ENCODE results near the gene SNX19.
A peak's percentile ranks its signal among the peaks of the same experiment; 100 is the strongest.

The SNX19 gene

GRCh38 chr11:130839981-130840666, 76.2 kb downstream of the SNX19 start:
- H3K4me3 ChIP-seq (ENCODE audit: low read length) = no peak overlapping the region
- DNase-seq (ENCODE audit: low read depth) = no peak
- TF ChIP-seq, protein P1, sequence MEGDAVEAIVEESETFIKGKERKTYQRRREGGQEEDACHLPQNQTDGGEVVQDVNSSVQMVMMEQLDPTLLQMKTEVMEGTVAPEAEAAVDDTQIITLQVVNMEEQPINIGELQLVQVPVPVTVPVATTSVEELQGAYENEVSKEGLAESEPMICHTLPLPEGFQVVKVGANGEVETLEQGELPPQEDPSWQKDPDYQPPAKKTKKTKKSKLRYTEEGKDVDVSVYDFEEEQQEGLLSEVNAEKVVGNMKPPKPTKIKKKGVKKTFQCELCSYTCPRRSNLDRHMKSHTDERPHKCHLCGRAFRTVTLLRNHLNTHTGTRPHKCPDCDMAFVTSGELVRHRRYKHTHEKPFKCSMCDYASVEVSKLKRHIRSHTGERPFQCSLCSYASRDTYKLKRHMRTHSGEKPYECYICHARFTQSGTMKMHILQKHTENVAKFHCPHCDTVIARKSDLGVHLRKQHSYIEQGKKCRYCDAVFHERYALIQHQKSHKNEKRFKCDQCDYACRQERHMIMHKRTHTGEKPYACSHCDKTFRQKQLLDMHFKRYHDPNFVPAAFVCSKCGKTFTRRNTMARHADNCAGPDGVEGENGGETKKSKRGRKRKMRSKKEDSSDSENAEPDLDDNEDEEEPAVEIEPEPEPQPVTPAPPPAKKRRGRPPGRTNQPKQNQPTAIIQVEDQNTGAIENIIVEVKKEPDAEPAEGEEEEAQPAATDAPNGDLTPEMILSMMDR (IDR thresholded peaks at IDR 0.05; ENCODE audit: insufficient read depth, low read depth, low read length, missing control alignments) = no peak

DNA sequence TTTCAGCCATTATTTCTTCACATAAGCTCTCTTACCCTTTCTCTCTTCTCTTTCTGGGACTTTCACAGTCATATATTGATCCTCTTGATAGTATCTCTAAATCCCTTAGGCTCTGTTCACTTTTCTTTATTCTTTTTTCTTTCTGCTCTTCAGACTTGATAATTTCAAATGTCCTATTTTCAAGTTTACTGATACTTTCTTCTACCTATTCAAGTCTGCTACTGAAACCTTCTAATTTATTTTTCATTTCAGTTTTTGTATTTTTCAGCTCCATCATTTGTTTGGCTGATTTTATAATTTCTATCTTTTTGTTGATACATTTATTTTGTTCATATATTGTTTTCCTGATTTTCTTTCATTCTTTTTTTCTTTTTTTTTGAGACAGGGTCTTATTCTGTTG, 79.1 kb downstream of the SNX19 start:
- no peak for DNase-seq (ENCODE audit: low read depth)
- H3K4me3 ChIP-seq (ENCODE audit: low read length) = no peak overlapping the region
- TF ChIP-seq, protein P1 (IDR thresholded peaks at IDR 0.05; ENCODE audit: insufficient read depth, low read depth, low read length, missing control alignments) = no peak

DNA sequence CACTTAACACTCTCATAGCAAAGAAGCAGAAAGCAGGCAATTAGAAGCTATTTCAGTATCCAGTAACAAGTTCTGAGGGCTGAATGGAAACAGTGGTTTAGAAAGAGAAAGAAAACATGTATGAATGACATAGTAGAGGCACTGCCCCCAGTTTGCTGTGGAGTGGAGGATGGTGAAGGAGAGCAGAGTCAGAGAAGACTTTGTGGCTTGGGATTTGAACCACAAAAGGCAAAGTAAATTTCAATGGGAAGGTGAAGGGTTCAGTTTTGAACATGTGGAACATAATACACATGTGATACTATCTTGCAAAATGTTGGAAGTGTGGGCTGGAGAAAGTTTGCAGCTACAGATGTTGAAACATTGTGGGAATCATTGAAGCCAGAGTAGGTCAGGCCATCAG, 81.4 kb downstream of the SNX19 start:
- TF ChIP-seq, protein P1 (IDR thresholded peaks at IDR 0.05; ENCODE audit: insufficient read depth, low read depth, low read length, missing control alignments) = no peak
- no peak for DNase-seq (ENCODE audit: low read depth)
- no peak overlapping the region for H3K4me3 ChIP-seq (ENCODE audit: low read length)

DNA sequence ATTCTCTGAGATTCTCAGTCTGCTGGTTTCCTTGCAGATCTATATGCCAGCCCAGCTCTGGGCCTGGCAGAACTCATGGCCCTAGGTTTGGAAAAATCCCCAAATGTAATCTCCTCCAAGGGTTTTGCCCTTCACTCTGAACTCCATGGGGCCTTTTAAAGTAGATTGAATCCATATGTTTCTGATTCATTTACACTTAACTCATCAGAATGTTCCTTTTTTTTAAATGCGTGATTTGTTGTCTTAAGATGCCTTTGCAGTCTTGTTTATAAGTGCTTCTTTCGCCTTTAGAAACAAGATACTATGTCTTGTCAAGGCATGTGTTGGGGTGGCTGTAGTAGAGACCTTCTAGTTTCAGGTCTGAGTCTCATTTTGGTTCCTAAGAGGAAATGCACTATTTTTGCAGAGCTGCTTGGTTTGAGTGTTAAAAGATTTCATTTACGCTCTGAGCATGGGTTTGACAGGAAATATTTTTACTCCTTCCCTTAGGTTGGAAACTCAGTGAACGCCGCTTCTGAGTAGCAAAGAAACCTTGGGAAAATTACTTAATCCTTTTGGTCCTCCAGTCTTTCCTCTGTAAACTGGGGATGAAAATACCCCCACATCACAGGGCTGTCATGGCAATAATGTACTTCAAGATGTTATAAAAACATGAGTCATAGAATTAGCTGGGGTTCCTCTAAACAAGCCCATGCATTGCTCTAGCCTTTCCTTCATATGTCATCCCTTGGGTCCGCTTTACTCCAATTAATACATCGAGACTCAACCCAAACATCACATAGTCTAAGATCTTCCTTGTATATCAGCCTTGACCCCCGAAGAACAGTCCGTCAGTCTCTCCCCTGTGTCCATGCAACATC, 83.5 kb downstream of the SNX19 start:
- no peak overlapping the region for H3K4me3 ChIP-seq (ENCODE audit: low read length)
- TF ChIP-seq, protein P1 (IDR thresholded peaks at IDR 0.05; ENCODE audit: insufficient read depth, low read depth, low read length, missing control alignments) = no peak
- no peak for DNase-seq (ENCODE audit: low read depth)

DNA sequence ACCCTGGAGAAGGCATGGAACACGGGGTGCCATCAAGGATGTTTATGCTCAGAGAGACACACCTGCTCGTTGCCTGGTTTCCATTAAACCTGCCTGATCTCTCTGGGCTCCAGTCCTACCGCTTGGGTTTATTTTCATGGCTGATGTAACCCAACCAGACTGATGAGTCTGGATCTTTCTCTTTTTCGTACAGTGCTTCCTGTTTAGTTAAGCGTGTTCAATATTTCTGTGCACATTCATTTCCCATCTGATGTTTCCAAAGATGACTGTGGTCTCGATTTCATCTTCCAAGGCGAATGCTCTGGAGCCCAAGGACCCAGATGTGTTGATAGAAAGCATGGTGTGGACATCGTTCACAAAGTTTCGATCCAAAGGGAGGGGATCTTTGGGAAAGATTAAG, 84.3 kb downstream of the SNX19 start:
- TF ChIP-seq, protein P1 (IDR thresholded peaks at IDR 0.05; ENCODE audit: insufficient read depth, low read depth, low read length, missing control alignments) = no peak
- no peak overlapping the region for H3K4me3 ChIP-seq (ENCODE audit: low read length)
- no peak for DNase-seq (ENCODE audit: low read depth)

DNA sequence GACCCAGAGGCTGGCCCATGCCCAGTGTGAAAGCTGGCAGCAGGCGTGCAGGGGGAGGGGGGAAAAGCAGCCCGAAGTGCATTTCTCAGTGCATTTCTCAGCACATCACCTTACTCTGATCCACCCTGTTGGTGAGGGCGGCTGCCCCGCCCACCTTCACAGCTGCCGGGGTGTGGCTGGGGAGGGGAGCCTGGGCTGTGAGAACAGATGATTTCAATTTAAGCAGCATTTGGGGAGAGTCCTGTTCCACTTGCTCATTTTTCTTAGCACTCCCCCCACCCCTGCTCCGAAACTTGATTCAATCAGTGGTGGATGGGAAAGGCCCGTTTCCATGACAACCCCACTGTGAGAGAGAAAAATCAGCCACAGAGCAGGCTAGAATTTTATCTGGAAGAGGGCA, 84.8 kb downstream of the SNX19 start:
- H3K4me3 ChIP-seq (ENCODE audit: low read length) = no peak overlapping the region
- DNase-seq (ENCODE audit: low read depth) = peak; percentile 28
- TF ChIP-seq, protein P1 (IDR thresholded peaks at IDR 0.05; ENCODE audit: insufficient read depth, low read depth, low read length, missing control alignments) = no peak

Measured in epithelial cell of esophagus (primary cell).